ENCODE data around the gene EPHB6. TPM values are rescaled to one million over a fixed set of nuclear protein-coding genes. Genes with fewer than 3 reads are reported as not detected.

Gene EPHB6
- polyA plus RNA-seq, 1 of the 3 experiments (the other 2 are of a cell fraction) = 1.8 TPM

DNA sequence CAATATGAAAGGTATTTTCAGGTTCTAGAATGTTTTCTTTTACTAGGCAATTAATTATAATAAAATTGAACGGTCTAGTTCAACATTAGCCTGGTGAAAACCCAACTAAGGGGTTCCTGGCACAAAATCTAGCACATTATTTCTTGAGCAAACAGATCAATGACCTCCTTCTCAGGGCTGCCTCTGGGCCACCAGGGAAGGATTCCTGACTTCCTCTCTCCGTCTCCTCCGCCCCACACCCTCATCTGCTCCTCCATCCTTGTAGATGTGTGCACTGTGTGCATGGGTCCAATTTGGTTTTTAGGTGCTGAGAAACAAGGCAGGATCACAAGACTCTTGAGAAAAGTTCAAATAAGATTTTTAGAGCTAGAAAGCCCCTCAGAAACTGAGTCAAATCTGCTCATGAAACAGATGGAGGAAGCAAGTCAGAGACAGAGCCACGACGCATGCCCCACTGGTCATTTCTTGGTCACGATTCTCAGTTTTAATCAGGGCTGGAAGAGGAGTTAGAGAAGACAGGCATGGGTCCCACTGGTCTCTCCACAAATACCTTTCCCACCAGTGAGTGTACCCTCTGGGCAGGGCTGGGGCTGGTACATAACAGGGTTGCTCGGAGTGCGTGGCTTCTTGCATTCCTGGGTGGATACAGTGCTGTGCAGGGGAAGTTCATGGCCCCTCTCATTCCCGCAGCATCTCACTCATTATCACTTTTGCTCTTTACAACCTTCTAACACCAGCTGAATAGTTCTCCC is 26.9 kb downstream of the EPHB6 start:
- Histone ChIP-seq H3K79me2 (ENCODE audit: insufficient read depth) (no peaks in the 10 kb centered on the region), H3K4me2 (no peak overlapping the region), H3K36me3 (replicated peaks in 1 of 2; ENCODE audit: control insufficient read depth in 1 of 2, insufficient read depth in 2 of 2, low read length in 1 of 2) (no peaks in the 10 kb centered on the region), H3K9me2 (no peaks in the 10 kb centered on the region), H3K27me3 (ENCODE audit: insufficient read depth) (peaks cover 75% of the 10 kb centered on the region), H3K9ac (no peak overlapping the region), H2AFZ (ENCODE audit: low read depth) (no peak overlapping the region), H4K20me1 (ENCODE audit: insufficient read depth) (no peaks in the 10 kb centered on the region), H3F3A (replicated peaks; ENCODE audit: insufficient read depth) (no peaks in the 10 kb centered on the region), H3K4me3 (ENCODE audit: low read depth in 2 of 2, low read length in 1 of 2) (no peak overlapping the region), H3K27ac (ENCODE audit: low read depth in 2 of 2, low read length in 1 of 2) (no peak overlapping the region), H3K9me3 (no peaks in the 10 kb centered on the region), H3K4me1 (ENCODE audit: control insufficient read depth in 1 of 2, insufficient read depth in 2 of 2, low read depth in 1 of 2, low read length in 1 of 2) (no peaks in the 10 kb centered on the region)
- no peak for TF ChIP-seq ELF1 (IDR thresholded peaks at IDR 0.05)
- no peak for TF ChIP-seq GABPA (IDR thresholded peaks at IDR 0.05; ENCODE audit: low read depth)
- TF ChIP-seq POLR2AphosphoS5 (IDR thresholded peaks at IDR 0.05; ENCODE audit: low read depth, low read length) = no peak
- TF ChIP-seq RCOR1 (IDR thresholded peaks at IDR 0.05; ENCODE audit: low read length) = no peak
- no peak for TF ChIP-seq TCF12 (IDR thresholded peaks at IDR 0.05)
- no peak for TF ChIP-seq YY1 (IDR thresholded peaks at IDR 0.05; ENCODE audit: low read depth)
- no peak for TF ChIP-seq GATA2 (CRISPR knock-in tag; IDR thresholded peaks at IDR 0.05)
- no peak for TF ChIP-seq EP300 (IDR thresholded peaks at IDR 0.05; ENCODE audit: borderline replicate concordance in 1 of 2, low read depth in 1 of 2, low read length in 1 of 2)
- no peak for TF ChIP-seq CHD2 (IDR thresholded peaks at IDR 0.05; ENCODE audit: low read length, partially characterized antibody)
- TF ChIP-seq, protein P1, sequence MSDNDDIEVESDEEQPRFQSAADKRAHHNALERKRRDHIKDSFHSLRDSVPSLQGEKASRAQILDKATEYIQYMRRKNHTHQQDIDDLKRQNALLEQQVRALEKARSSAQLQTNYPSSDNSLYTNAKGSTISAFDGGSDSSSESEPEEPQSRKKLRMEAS (IDR thresholded peaks at IDR 0.05; ENCODE audit: low read depth) = no peak
- no peak for TF ChIP-seq JUND (IDR thresholded peaks at IDR 0.05)
- no peak for TF ChIP-seq FOSL2 (IDR thresholded peaks at IDR 0.05; ENCODE audit: borderline replicate concordance, low read depth)
- TF ChIP-seq, protein P2, sequence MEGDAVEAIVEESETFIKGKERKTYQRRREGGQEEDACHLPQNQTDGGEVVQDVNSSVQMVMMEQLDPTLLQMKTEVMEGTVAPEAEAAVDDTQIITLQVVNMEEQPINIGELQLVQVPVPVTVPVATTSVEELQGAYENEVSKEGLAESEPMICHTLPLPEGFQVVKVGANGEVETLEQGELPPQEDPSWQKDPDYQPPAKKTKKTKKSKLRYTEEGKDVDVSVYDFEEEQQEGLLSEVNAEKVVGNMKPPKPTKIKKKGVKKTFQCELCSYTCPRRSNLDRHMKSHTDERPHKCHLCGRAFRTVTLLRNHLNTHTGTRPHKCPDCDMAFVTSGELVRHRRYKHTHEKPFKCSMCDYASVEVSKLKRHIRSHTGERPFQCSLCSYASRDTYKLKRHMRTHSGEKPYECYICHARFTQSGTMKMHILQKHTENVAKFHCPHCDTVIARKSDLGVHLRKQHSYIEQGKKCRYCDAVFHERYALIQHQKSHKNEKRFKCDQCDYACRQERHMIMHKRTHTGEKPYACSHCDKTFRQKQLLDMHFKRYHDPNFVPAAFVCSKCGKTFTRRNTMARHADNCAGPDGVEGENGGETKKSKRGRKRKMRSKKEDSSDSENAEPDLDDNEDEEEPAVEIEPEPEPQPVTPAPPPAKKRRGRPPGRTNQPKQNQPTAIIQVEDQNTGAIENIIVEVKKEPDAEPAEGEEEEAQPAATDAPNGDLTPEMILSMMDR (IDR thresholded peaks at IDR 0.05) = no peak
- WGBS (ENCODE audit: low lambda C conversion rate) = 59% methylated on average over 9 of the region's 9 CpGs
- CTCF ChIA-PET = interaction anchor here (0.6 to 10.7 kb wide), 15 partner anchors 14 to 445 kb away, joined by 3 to 120 read pairs (median 3); partner anchors contain the start of gene EPHB6
- DNase-seq = no peak
- POLR2A ChIA-PET = no interaction called here

GRCh38 chr7:142882338-142882678 is 27.4 kb downstream of the EPHB6 start:
- Histone ChIP-seq H3K36me3 (replicated peaks in 1 of 2; ENCODE audit: control insufficient read depth in 1 of 2, insufficient read depth in 2 of 2, low read length in 1 of 2) (no peaks in the 10 kb centered on the region), H3K9ac (no peak overlapping the region), H3K27ac (ENCODE audit: low read depth in 2 of 2, low read length in 1 of 2) (no peak overlapping the region), H3K27me3 (ENCODE audit: insufficient read depth) (peaks cover 71% of the 10 kb centered on the region), H3K4me3 (ENCODE audit: low read depth in 2 of 2, low read length in 1 of 2) (no peak overlapping the region), H3K79me2 (ENCODE audit: insufficient read depth) (no peaks in the 10 kb centered on the region), H4K20me1 (ENCODE audit: insufficient read depth) (no peaks in the 10 kb centered on the region), H2AFZ (ENCODE audit: low read depth) (no peak overlapping the region), H3K9me2 (no peaks in the 10 kb centered on the region), H3F3A (replicated peaks; ENCODE audit: insufficient read depth) (no peaks in the 10 kb centered on the region), H3K9me3 (no peaks in the 10 kb centered on the region), H3K4me2 (no peak overlapping the region), H3K4me1 (ENCODE audit: control insufficient read depth in 1 of 2, insufficient read depth in 2 of 2, low read depth in 1 of 2, low read length in 1 of 2) (no peaks in the 10 kb centered on the region)
- no peak for DNase-seq
- ChIA-PET POLR2A (no interaction called here), CTCF (interaction anchor here (0.8 to 10.7 kb wide), 3 partner anchors 13 to 72 kb away, joined by 3 to 120 read pairs (median 15); no protein-coding TSS in a partner anchor)
- TF ChIP-seq, protein P1 (IDR thresholded peaks at IDR 0.05; ENCODE audit: low read depth) = no peak
- TF ChIP-seq NRF1 (IDR thresholded peaks at IDR 0.05; ENCODE audit: low read depth, low read length) = no peak
- TF ChIP-seq TCF12 (IDR thresholded peaks at IDR 0.05) = no peak
- no peak for TF ChIP-seq EZH2phosphoT487 (IDR thresholded peaks at IDR 0.05; ENCODE audit: borderline replicate concordance, low read depth)
- no peak for TF ChIP-seq MEF2A (IDR thresholded peaks at IDR 0.05; ENCODE audit: borderline replicate concordance, low read depth)
- TF ChIP-seq YY1 (IDR thresholded peaks at IDR 0.05; ENCODE audit: low read depth) = no peak
- TF ChIP-seq POLR2AphosphoS5 (IDR thresholded peaks at IDR 0.05; ENCODE audit: low read depth, low read length) = no peak
- no peak for TF ChIP-seq EP300 (IDR thresholded peaks at IDR 0.05; ENCODE audit: borderline replicate concordance in 1 of 2, low read depth in 1 of 2, low read length in 1 of 2)
- TF ChIP-seq TAF1 (IDR thresholded peaks at IDR 0.05; ENCODE audit: borderline replicate concordance, low read depth, low read length) = no peak
- TF ChIP-seq IRF3 (IDR thresholded peaks at IDR 0.05; ENCODE audit: low read depth, low read length) = no peak
- no peak for TF ChIP-seq CHD2 (IDR thresholded peaks at IDR 0.05; ENCODE audit: low read length, partially characterized antibody)
- no peak for TF ChIP-seq USF1 (IDR thresholded peaks at IDR 0.05; ENCODE audit: borderline replicate concordance, low read depth)
- no peak for TF ChIP-seq SMC3 (IDR thresholded peaks at IDR 0.05; ENCODE audit: low read depth, low read length)
- 37% methylated on average over 5 of the region's 5 CpGs for WGBS (ENCODE audit: low lambda C conversion rate)
